ENCODE results near the gene DIAPH3. TPM values are rescaled to one million over a fixed set of nuclear protein-coding genes. Genes with fewer than 3 reads are reported as not detected.

Gene DIAPH3
- total RNA-seq, 1 experiment from 2014 or later: 11.2 TPM

DNA sequence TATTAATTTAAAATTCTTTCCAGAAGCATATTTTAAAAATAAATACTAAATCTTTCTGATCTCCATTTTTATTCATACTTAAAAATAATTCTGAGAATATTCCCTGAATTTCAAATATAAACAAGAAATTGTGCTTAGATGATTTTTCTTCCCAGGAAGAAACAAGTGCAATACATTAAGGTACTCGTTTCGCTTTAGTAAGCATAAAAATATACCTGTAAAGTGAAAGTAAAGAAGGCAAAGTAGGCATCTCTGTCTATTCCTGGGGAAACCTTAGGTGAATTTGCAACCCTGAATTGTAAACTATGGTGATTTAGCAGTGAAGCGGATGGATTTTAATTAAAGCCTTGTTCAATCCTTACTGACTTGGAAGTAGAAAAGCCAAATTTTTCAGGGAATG lies 354.2 kb downstream of the DIAPH3 start:
- DNase-seq (ENCODE audit: extremely low read depth, low read depth): no peak

DNA sequence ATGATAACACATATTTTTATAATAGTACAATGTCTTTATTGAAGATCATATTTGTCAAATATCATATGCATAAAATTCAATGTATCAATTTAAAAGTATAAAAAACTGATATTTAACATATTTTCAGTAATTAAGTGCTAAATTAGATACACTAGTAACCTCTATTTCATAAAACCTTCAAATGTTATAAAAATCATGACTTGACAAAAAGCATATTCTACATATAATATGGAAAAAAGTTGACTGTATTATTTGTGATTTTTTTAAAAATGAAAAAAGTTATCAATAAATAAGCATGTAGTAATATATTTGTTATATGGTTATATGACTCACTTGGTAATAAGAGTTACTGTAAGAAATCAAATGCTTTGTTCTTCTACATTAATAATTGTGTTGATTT lies 356.9 kb downstream of the DIAPH3 start:
- DNase-seq (ENCODE audit: extremely low read depth, low read depth): no peak

DNA sequence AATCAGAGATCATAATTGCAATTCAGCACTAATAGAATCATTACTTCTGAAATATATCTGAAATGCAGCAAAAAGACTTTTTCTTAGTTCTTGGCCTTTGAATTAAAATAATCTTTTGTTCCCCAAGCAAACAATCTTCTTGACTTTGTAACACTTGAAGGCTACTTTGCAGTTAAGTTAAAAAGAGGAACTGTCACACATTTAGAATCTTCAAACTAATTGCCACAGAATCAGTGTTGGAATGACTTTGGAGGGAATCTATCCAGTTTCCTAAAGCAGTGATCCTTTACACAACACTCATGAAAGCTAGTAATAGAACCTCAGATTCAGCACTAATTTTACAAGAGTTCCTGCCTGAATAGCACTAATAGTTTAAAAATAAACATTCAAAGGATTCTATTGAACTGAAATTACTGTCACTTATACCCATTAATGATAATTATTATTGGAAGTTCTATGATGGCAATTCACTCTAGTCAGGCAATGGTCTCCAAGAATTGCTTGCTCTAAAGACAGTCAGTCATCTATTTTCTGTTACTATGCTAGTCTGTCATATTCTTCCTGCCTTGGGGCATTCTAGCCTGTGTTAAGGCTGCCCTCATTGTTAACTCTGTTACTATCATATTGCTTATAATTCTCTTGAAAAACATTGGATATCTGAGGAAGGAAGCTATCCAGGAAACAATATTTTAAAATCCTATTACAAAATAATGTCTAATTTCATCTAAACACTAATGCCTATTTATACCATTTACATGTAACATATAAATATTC lies 362.4 kb downstream of the DIAPH3 start:
- no peak for DNase-seq (ENCODE audit: extremely low read depth, low read depth)

DNA sequence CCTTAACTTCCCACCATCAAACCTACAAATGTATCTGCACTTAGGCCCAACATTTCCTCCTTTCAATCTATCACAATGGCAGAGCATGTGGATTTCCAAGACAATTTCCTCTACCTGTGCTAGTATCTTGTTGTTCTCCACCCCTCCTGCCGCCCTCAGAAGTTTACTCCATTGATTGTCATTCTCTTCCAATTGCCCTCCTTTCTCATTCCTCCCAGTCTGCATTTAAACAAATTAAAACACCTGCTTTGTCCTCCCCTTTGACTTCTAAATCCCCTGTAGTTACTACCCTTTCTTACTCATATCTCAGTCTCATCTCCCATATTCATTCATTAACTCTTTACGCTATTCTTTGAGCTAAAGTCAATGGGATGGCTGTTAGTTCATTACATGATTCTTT lies 370.6 kb downstream of the DIAPH3 start:
- DNase-seq (ENCODE audit: extremely low read depth, low read depth): no peak

DNA sequence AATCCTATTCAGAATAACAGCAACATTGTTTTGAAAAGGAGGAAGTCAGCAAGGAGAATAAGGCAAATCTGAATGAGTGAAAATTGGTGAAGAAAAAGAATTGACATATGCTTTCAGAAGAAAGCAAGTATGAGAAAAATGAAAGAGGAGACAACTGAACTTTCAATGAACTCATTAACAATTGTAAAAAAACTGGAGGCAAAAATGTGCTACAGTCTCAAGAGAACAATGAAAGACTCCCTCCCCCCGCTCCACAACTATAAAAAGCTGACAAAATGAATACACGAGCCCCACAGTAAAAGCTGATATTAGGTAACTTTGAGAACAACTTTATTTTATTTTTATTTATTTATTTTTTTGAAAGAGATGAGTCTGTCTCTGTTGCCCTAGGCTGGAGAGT lies 373.1 kb downstream of the DIAPH3 start:
- no peak for DNase-seq (ENCODE audit: extremely low read depth, low read depth)

DNA sequence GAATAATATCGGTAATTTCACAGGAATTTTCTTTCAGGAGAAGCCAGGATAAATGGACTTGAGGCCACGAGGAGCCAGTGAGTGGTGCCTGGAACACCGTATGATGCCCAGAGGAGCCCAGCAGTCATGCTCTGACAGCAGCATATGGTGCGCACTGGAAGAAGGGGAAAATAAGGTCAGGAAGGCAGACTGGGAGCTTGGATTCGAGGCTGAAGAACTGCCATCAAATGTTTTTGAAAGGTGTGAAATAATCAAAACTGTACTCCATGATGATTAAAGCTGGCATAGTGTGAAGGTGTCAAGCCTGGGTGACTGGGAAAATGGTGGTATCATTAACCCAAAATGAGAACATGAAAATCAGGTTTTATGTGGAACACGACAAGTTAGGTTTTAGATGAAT lies 374.2 kb downstream of the DIAPH3 start:
- DNase-seq (ENCODE audit: extremely low read depth, low read depth): no peak

DNA sequence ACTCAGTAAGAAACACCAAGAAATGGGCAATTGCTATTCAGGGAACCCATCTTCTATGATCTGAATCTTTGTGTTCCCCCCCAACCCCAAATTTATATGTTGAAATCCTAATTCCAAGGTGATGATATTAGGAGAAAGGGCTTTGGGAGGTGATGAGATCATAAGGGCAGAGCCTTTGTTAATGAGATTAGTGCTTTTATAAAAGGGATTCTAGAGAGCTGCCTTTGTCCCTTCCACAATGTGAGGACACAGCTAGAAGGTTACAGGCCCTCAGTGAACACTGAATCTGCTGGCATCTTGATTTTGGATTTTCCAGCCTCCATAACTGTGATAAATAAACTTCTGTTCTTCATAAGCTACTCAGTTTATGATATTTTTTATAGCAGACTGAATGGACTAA lies 376.0 kb downstream of the DIAPH3 start:
- DNase-seq (ENCODE audit: extremely low read depth, low read depth): no peak

DNA sequence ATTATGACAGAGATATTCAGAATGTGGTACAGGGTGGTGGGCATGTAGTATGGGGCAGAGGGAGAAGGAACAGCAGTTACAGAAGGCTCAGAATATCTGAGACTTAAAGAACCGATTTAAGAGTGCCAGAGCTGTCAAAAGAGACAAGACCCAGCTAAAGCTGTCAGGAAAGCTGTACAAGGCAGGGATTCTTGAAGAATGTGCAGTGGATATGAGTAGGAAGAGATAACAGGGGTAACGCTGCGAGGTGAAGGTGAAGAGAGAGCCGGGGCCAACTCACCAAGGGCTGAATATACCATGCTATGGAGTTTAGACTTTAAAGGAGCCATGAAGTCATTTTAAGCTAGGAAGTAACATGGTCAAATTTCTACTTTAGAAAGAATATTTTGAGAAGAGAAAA lies 381.0 kb downstream of the DIAPH3 start:
- no peak for DNase-seq (ENCODE audit: extremely low read depth, low read depth)

DNA sequence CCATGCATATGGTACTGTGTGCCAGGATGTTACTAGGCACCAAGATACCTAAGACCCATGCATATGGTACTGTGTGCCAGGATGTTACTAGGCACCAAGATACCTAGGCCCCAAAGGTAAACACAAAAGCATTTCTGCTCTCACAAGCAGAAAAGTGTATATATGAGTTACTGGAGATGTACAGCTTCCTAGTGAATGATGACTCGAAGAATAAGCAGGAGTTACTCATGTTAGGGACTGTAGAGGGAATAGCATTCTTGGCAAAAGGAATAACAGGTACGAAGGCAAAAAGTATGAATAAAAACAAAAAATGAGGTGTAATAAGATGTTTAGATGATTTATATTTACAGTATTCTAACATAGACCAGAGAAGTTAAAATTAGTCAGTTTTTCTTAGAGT lies 383.7 kb downstream of the DIAPH3 start:
- no peak for DNase-seq (ENCODE audit: extremely low read depth, low read depth)

DNA sequence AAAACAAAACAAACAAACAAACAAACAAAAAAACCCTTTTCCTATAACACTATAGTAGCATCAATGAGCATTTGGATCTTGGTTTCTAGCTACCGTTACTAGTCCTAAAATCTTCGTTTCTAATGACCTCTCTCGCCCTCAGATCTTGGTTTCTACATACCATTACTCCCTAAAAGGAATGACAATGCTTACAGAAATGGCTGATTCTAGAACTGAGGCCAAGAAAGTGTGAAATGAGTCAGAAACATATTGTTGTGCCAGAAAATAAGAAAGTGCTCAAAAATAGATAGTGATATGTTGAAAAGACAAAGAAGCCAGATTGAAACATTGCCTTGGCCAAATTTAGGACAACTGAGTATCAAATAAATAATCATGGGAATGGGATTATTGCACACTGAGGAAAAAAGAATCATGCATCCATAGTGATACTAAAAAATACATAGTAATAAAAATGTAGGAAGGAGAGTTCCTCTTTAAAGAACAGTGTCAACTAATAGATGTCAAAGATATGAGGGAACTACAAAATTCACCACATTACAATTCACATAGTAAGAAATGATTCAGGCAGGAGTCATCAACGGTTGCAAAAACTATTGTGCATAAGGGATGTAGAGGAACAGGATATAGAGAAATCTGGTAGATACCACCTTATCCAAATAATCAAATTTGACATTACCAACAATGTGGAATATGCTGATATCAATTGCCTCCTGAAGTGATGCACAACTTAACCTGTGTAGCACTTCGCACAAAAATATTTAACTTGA lies 386.6 kb downstream of the DIAPH3 start:
- no peak for DNase-seq (ENCODE audit: extremely low read depth, low read depth)

DNA sequence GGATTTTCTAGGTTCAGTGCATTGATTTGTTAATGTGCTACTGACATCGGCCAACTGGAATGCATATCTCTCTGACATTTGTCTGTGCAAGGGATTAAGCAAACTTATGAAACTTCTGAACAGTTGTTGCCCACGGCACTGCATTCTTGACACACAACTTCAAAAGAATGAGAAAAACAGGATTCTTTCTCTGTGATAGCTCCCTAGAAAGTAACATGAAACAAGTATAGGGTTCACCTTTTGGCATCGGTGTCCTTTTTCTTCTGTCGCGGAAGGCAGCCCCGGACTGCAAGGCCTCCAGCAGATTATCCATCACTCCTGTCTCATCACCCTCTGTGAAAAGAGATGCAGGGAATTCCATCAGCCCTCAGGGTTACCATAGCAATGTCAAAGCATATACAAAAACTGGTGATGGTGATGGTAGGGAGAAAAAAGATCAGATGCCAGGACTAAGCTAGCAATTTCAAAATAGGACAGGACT lies 389.2 kb downstream of the DIAPH3 start:
- DNase-seq (ENCODE audit: extremely low read depth, low read depth): no peak

DNA sequence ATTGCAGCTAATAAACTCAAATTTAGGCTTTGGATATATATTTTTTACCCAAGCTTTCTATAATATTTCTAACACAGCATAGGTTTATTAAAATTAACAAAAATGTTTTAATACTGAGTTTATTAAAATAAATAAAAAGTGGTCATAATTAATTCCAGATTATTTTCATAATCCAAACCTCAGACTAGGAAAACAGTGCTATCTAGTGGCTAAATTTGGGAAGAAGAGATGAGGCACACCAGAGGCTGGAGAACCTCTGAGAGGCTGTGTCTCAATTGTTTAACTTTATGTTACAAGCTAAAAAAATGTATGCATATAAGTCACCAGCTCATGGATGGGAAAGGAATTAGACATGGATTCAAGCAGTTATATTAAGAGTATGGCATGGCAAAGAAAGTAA lies 392.5 kb downstream of the DIAPH3 start:
- DNase-seq (ENCODE audit: extremely low read depth, low read depth): peak; percentile 1

DNA sequence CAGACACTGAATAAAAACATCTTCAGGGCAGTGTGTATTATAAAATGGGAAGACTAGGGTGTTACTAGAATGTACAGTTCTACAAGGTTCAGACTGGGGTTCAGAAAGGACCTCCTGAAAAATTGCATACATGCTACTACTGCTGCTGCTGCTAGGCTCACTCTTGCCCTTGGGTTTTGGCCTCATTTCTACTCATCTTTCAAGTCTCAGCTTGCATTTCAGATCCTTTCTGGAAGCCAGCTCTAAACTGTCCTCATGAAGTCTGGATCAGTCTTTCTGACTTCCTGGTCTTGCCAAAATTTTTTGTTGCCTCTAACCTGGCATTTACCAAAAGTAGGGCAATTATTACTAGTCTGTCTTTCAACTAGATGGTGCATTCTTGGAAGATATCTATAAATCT lies 393.3 kb downstream of the DIAPH3 start:
- DNase-seq (ENCODE audit: extremely low read depth, low read depth): no peak

DNA sequence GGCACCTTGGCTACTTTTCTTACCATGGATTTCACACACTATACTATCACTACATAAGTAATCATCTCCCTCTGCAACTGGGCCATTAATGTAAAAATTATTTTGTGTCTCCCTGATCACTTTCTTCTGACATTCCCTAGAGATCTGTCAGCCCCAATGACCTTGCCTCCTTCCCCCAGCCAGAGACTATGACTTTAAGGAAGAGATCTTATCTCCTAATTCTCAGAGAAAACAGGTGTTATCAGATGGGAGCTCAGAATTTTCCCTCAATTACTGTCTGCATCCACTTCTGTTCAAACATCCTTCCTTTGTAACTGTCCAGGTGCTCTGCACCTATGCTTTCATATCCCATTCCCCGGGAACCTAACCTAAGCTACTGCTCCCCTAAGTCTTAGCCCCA lies 397.5 kb downstream of the DIAPH3 start:
- no peak for DNase-seq (ENCODE audit: extremely low read depth, low read depth)

DNA sequence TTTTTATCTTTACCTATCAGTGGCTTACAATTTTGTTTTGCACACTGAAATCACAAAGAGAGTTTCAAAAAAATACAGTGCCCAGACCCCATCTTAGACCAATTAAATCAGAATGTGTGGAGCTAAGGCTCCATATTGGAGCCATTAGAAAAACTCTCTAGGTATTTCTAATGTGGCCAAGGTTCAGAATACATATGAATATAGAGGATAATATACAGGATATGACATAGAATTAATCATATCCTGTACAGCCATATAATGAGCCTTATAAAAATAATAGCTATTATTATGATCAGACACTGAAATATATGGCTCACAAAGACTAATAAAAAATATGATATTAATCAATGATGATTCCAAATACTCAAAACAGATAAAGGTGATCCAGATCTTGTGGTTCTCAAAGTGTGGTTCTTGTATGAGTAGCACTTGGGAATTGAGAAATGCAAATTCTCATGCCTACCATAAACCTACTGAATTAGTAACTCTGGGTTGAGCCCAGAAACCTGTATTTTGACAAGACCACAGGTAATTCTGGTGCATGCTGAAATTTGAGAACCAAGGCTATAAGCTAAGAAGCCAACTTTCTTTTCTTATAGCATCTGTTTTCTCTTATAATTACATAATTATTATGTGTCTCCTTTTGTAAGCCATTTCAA lies 408.0 kb downstream of the DIAPH3 start:
- no peak for DNase-seq (ENCODE audit: extremely low read depth, low read depth)

DNA sequence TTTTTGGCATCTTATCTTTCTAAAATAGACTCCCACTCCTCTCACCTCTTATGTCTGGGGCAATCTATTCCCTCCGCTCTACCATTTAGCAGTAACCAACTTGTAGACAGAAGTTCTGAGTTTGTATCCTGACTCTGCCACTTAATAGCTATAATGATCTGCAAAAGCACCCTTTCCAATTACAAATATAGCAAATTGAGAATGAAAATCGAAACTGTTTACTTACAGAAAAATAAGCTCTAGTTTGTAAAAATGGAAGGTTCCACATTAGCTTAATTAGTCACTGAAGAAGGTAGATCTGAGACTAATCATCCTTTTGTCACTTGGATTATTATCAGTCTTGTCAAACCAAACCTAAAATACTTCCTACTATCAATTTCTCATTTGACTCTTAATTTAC lies 409.3 kb downstream of the DIAPH3 start:
- DNase-seq (ENCODE audit: extremely low read depth, low read depth): no peak

DNA sequence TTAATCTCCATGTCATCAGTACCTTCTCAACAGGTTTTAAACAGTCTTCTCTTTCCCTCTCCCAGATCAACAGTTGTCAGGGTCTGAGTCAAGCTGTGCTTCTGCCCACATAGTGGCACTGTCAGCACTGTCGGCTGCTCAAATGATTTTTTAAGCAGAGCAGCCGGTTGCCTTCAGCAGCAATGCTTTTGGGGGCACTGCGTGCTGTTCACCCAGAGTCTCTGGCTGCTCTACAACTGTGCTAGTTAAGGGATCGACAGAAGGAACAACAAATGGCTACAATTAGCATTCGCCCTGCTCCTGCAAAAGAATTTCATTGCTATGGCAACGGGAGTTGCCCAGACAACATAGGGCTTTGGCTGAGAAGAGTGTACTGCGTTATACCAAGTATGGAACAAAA lies 412.9 kb downstream of the DIAPH3 start:
- DNase-seq (ENCODE audit: extremely low read depth, low read depth): no peak

DNA sequence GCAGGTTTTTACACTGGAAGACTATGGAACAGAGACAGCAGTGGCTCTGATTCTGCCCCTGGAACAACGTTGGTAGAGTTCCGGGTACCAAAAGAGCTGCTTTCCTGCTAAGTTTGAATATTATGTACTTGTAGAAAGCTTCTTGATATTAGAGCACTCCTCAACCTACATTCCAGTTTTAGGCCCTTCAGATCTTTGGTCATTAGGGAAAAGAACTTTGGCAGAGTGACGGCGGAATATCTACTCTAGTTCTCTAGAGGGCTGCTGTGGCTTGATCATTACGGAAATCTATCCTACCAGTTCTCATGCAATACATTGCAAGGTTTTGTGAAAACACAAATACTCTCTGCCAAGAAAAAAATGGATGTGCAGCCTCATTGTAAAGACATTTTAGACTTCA lies 415.7 kb downstream of the DIAPH3 start:
- no peak for DNase-seq (ENCODE audit: extremely low read depth, low read depth)

DNA sequence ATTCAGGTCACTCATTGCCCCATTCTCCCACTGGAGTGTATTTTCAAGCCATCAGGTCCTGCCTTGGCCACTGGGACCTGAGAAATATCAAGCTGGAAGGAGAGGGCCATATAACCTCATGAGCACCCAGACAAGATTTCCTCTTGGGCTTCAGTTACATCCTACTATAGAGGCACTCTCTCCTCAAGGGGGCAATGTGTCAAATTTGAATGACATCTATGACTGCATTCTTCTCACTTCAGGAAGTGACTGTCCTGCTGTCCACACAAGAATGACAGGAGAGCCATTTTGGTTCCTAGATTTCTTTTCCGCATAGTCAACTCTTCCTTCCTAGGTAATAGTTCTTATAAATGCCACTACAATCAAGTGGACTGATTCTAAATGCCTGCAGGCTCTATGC lies 416.2 kb downstream of the DIAPH3 start:
- DNase-seq (ENCODE audit: extremely low read depth, low read depth): no peak

DNA sequence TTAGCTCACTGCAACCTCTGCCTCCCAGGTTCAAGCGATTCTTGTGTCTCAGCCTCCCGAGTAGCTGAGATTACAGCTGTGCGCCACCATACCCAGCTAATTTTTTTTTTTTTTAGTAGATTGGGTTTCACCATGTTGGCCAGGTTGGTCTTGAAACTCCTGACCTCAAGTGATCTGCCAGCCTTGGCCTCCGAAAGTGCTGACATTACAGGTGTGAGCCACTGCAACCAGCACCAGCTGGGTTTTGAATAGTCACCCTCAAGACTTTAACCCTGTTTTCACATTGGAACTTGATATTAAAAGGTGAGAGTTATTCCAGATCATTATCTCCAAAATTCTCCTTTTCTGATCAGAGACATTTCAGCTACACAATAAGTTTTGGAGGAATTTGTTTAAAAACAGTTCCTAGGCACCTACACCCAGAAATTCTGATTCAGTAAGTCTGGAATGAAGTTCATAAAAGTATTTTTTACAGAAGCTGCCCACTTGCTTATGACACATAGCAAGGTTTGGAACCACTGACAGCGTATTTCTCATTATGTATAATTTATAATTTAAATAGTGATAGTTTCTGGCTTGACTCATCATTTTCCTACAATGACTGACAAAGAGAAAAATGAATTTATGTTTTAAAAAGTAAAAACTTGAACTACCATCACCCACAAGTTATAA lies 417.3 kb downstream of the DIAPH3 start:
- DNase-seq (ENCODE audit: extremely low read depth, low read depth): no peak

DNA sequence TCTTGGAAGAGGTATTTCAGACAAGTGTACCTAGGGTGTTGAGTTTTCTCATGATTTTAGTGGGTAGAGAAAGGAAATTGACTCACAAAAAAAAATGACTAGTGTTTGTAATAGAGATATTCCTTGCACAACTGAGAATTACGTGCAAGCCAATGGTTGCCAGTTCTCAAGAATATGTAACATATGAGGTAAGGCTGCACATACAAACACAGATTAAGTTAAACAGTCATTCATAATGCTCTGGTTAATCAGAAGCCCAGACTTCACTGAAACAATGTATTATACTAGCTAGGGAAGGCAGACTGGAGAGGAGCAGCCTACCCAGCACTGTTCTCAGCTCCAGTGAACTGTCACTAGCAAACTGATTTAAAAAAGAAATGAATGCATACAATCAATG lies 418.3 kb downstream of the DIAPH3 start:
- no peak for DNase-seq (ENCODE audit: extremely low read depth, low read depth)

Data from NCI-H460 (cell line).